ENCODE results near the gene HADHA.

The HADHA gene

GRCh38 chr2:26217720-26218119, 26.7 kb downstream of the HADHA start:
- Histone ChIP-seq H3K36me3 (ENCODE audit: insufficient read depth, low read length) (peaks cover 81% of the 10 kb centered on the region), H3K9me2 (ENCODE audit: low read depth, low read length) (no peaks in the 10 kb centered on the region), H3F3A (ENCODE audit: insufficient read depth, low read length) (no peaks in the 10 kb centered on the region), H3K4me1 (ENCODE audit: insufficient read depth, low read length, severe bottlenecking) (no peaks in the 10 kb centered on the region), H3K4me3 (ENCODE audit: low read depth, low read length, poor library complexity, severe bottlenecking) (no peak overlapping the region), H3K27ac (ENCODE audit: low read depth, low read length, poor library complexity, severe bottlenecking) (no peak overlapping the region), H3K27me3 (ENCODE audit: insufficient read depth, low read length) (no peaks in the 10 kb centered on the region), H4K20me1 (ENCODE audit: insufficient read depth, low read length) (no peaks in the 10 kb centered on the region), H3K4me2 (ENCODE audit: low read length) (no peak overlapping the region), H3K9ac (ENCODE audit: low read length) (no peak overlapping the region), H2AFZ (ENCODE audit: low read length) (no peak overlapping the region), H3K9me3 (ENCODE audit: low read length) (no peaks in the 10 kb centered on the region), H3K79me2 (ENCODE audit: insufficient read depth, low read length) (no peaks in the 10 kb centered on the region)
- TF ChIP-seq EZH2 (IDR thresholded peaks at IDR 0.05; ENCODE audit: borderline replicate concordance, low read length): no peak
- TF ChIP-seq CTCF (IDR thresholded peaks at IDR 0.05; ENCODE audit: low read length): no peak

DNA sequence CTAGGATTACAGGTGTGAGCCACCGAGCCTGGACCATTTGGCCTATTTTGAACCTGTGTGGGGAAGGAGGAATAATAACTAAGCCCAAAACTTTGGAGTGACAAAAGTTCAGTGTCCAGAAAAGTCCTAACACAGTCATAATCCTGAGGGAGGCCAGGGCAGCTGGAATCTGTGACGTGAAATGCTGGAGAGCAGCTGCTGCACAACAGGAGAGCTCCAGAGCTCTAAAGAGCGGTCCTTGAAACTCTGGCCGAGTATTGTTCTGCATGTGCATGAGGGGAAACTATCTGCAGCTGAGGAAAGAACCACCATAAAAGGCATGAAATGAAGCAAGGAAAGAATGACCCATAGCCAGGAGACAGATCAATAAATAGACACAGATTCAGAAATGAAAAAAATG, 27.8 kb downstream of the HADHA start:
- Histone ChIP-seq H3K27ac (ENCODE audit: low read depth, low read length, poor library complexity, severe bottlenecking) (no peak overlapping the region), H3K4me1 (ENCODE audit: insufficient read depth, low read length, severe bottlenecking) (no peaks in the 10 kb centered on the region), H3K27me3 (ENCODE audit: insufficient read depth, low read length) (no peaks in the 10 kb centered on the region), H3K9me2 (ENCODE audit: low read depth, low read length) (no peaks in the 10 kb centered on the region), H3K4me2 (ENCODE audit: low read length) (no peak overlapping the region), H3K79me2 (ENCODE audit: insufficient read depth, low read length) (no peaks in the 10 kb centered on the region), H3K4me3 (ENCODE audit: low read depth, low read length, poor library complexity, severe bottlenecking) (no peak overlapping the region), H3K9ac (ENCODE audit: low read length) (no peak overlapping the region), H3K9me3 (ENCODE audit: low read length) (no peaks in the 10 kb centered on the region), H3F3A (ENCODE audit: insufficient read depth, low read length) (no peaks in the 10 kb centered on the region; the same call in 1 of the 2 replicates), H2AFZ (ENCODE audit: low read length) (no peak overlapping the region), H4K20me1 (ENCODE audit: insufficient read depth, low read length) (no peaks in the 10 kb centered on the region), H3K36me3 (ENCODE audit: insufficient read depth, low read length) (peaks cover 83% of the 10 kb centered on the region)
- TF ChIP-seq CTCF (IDR thresholded peaks at IDR 0.05; ENCODE audit: low read length): no peak
- no peak for TF ChIP-seq EZH2 (IDR thresholded peaks at IDR 0.05; ENCODE audit: borderline replicate concordance, low read length)

DNA sequence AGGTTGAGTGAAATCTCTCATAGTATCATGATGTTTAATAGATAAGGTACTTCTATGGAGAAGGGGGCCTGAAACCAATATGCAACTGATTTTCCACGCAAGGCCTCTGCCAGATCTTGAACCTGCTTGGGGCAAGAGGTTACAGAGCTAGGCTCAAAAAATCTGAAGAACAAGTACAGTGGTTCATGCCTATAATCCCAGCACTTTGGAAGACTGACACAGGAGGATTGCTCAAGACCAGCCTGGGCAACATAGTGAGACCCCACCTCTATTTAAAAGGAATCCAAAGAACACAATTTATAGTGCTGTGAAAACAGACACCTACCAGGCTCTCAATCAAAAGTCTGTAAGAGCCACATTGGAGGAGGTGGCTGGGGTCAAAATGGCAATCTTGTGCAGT, 28.6 kb downstream of the HADHA start:
- Histone ChIP-seq H3K79me2 (ENCODE audit: insufficient read depth, low read length) (no peaks in the 10 kb centered on the region), H3K4me2 (ENCODE audit: low read length) (no peak overlapping the region), H3K4me3 (ENCODE audit: low read depth, low read length, poor library complexity, severe bottlenecking) (no peak overlapping the region), H3K9me2 (ENCODE audit: low read depth, low read length) (no peaks in the 10 kb centered on the region), H2AFZ (ENCODE audit: low read length) (no peak overlapping the region), H3K27ac (ENCODE audit: low read depth, low read length, poor library complexity, severe bottlenecking) (no peak overlapping the region), H3K4me1 (ENCODE audit: insufficient read depth, low read length, severe bottlenecking) (no peaks in the 10 kb centered on the region), H4K20me1 (ENCODE audit: insufficient read depth, low read length) (no peaks in the 10 kb centered on the region), H3F3A (ENCODE audit: insufficient read depth, low read length) (no peaks in the 10 kb centered on the region; the same call in 1 of the 2 replicates), H3K27me3 (ENCODE audit: insufficient read depth, low read length) (no peaks in the 10 kb centered on the region), H3K9ac (ENCODE audit: low read length) (no peak overlapping the region), H3K36me3 (ENCODE audit: insufficient read depth, low read length) (peaks cover 84% of the 10 kb centered on the region), H3K9me3 (ENCODE audit: low read length) (no peaks in the 10 kb centered on the region)
- TF ChIP-seq EZH2 (IDR thresholded peaks at IDR 0.05; ENCODE audit: borderline replicate concordance, low read length): no peak
- TF ChIP-seq CTCF (IDR thresholded peaks at IDR 0.05; ENCODE audit: low read length): no peak
